Measurements from ENCODE around the gene SHMT2.
A peak's percentile ranks its signal among the peaks of the same experiment; 100 is the strongest.

The SHMT2 gene

GRCh38 chr12:57229634-57230380, at the start of gene SHMT2:
Gene SHMT2 (plus strand): TSS chr12:57229711. CDS start chr12:57229779, 68 bp downstream.
- peak; percentile 94 for DNase-seq

- no peak for DNase-seq
Measured at GRCh38 chr12:57180321-57180989, 49.1 kb upstream of the SHMT2 start.

DNA sequence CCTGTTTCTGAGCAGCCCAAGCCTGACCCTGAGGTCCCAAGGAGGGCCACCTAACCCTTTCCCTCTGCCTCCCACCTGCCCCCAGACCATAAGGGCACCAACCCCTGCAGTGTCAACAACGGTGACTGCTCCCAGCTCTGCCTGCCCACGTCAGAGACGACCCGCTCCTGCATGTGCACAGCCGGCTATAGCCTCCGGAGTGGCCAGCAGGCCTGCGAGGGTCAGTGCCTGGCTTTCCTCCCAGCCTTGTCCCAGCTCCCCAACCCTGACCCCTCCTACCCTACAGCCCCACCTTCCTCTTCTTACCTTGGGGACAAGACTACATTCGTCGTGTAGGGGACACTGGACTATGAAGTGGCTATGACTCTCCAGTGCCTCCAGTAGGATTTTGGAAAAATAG, 48.4 kb upstream of the SHMT2 start:
- no peak for DNase-seq

DNA sequence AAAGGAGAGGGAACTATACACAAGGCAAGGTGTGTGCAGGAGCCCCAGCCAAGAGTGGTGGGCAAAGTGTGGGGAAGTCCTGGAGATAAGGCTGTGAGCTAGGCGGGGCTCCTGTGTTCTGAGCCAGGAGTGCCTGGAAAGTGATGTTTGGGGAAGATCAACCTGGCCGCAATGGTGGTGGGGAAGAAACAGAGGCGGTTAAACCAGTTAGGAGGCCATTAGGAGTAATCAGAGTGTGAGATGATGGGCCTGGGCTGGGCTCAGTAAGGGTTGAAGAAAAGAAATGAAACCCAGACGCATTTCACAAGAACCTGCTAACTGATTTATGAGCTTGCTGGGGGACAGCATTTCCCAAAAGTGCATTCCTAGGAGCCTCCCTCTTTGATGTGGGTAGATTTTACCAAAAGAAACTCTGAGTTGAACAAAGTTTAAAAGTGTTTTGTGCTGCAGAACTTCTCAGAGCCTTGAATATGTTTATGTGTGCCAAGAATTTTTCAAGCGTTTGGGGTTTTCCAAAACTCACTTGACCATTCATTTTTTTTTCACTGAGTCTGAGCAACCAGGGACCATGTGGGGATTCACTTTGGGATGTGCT, 47.9 kb upstream of the SHMT2 start:
- DNase-seq = no peak

GRCh38 chr12:57182918-57183575, 46.5 kb upstream of the SHMT2 start:
- DNase-seq = peak; percentile 62

- no peak for DNase-seq
Measured at GRCh38 chr12:57183939-57184725, 45.4 kb upstream of the SHMT2 start.

DNA sequence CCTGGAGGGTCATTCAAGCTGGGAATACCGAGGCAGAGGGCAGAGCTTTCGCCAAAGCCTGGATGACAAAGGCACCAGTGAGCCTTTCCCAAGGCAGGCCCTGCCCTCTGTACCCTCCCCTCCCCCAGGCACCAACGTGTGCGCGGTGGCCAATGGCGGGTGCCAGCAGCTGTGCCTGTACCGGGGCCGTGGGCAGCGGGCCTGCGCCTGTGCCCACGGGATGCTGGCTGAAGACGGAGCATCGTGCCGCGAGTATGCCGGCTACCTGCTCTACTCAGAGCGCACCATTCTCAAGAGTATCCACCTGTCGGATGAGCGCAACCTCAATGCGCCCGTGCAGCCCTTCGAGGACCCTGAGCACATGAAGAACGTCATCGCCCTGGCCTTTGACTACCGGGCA, 44.1 kb upstream of the SHMT2 start:
- no peak for DNase-seq

DNA sequence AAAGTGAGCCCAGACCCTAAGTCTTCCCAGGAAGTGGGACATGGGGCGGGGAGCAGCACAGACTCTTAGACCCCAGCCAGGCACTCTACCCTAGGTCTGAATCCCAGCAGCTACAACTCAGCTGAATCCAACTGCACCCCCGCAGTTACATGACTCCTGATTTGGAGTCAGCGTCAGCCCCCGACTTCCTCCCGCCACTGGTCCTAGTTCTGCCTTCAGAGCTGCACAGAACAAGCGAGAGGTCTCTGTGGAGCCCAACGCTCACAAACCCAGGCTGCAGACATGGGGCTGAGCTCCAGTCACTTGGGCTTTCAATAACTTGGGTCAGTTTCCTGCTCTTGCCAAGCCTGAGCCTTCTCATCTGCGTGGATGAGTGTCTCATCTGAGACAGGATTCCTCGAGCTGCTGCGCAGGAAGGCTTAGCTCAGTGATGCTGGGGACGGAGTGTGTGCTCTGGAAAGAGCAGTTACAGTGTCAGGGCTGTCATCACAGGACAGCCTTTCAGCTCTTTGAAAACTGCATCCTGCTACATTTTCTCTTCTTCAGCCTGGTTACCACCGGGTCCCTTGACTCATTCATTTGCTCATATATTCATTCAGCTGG, 43.5 kb upstream of the SHMT2 start:
- DNase-seq = no peak

DNA sequence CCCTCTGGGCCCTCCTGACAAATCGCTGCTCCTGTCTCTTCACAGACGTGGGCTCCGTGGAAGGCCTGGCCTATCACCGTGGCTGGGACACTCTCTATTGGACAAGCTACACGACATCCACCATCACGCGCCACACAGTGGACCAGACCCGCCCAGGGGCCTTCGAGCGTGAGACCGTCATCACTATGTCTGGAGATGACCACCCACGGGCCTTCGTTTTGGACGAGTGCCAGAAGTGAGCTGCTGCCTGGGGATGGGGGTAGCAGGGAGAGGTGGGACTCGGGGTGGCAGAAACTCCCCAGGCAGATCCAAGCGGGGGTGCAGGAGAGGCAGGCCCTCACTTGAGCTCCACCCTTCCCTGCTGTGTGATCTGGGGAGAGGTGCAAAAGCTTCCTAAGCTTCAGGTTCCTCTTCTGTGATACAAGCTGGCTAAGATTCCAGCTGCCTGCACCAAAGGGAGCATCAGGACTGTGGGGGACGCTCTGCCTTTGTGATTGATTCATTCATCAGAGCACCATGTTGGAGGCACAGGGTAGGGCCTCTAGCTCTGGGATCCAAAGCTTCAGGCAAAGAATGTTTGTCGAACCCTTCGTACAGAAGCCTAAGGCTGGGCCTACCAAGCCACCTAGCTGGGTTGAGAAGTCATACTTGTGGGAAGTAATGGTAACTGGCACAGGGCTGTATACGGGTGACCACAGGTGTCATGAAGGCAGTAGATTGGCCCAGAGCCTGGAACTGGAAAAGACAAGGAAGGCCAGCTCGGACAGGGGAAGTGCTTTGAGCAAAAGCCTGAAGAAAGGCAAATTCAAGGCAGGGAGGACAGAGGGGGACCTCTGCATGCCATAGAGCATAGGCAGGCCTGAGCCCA, 42.1 kb upstream of the SHMT2 start:
- DNase-seq = no peak

DNA sequence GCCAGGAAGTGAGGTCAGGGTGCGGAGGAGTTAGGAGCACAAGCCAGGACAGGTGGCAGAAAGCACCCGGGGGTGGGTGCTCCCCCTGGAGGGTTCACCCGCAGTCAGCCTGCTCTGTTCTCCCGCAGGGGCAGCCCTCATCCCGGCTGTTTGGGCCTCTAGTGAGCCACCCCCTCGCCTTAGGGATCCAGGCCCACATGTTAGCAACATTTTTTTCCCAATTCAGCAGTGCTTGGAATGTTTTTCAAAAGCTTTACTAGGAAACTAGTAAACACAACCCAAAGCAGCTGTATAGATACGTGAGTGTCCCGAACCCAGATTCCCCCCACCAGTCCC, 41.5 kb upstream of the SHMT2 start:
- no peak for DNase-seq

GRCh38 chr12:57190037-57190436, 39.5 kb upstream of the SHMT2 start:
- no peak for DNase-seq

DNA sequence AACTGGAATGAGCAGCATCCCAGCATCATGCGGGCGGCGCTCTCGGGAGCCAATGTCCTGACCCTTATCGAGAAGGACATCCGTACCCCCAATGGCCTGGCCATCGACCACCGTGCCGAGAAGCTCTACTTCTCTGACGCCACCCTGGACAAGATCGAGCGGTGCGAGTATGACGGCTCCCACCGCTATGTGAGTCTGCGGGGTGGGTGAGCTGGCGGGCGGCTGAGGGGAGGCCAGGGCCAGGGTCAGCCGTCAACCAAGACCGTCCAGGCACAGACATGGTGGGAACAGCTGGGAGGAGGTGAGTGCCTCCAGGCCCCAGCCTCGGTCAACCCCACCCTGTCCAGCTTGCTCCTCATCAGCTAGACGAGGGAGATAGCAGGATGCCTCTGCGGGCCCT, 38.7 kb upstream of the SHMT2 start:
- DNase-seq = no peak

DNA sequence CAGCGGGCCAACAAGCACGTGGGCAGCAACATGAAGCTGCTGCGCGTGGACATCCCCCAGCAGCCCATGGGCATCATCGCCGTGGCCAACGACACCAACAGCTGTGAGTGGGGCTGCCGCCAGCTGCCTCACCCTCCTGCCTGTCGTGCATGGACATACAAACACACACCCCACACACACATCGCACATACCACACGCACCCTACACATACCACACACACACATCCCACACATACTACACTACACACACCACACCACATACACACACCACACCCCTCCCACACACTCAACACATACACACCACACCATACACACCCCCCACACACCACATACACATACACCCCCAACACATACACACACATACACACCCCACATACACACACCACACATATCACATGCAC, 38.1 kb upstream of the SHMT2 start:
- DNase-seq = no peak

GRCh38 chr12:57192920-57193319, 36.6 kb upstream of the SHMT2 start:
- DNase-seq = no peak

GRCh38 chr12:57193706-57194245, 35.7 kb upstream of the SHMT2 start:
- DNase-seq = no peak

DNA sequence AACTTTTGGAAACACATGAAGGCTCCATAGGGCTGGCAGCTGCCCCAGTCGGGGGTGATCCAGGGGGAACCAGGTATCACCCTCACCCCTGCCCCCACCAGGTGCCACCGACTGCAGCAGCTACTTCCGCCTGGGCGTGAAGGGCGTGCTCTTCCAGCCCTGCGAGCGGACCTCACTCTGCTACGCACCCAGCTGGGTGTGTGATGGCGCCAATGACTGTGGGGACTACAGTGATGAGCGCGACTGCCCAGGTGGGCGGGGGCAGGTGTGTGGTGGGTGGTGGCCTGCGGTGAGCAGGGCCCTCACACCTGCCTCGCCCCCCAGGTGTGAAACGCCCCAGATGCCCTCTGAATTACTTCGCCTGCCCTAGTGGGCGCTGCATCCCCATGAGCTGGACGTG, 35.3 kb upstream of the SHMT2 start:
- no peak for DNase-seq

- no peak for DNase-seq
Measured at GRCh38 chr12:57195186-57195585, 34.3 kb upstream of the SHMT2 start.

- DNase-seq = no peak
Measured at GRCh38 chr12:57195611-57196371, 33.7 kb upstream of the SHMT2 start.

- no peak for DNase-seq
Measured at GRCh38 chr12:57196439-57196838, 33.1 kb upstream of the SHMT2 start.

- no peak for DNase-seq
Measured at GRCh38 chr12:57196956-57197355, 32.6 kb upstream of the SHMT2 start.

Measured in T1000 (cell line).